HCT116 (cell line): ENCODE data around the gene WIZ. TPM values are rescaled to one million over a fixed set of nuclear protein-coding genes. Genes with fewer than 3 reads are reported as not detected.

Experiments
- ATAC-seq: fragments of 200-7000 bp; cut with Tn5 transposase; 2 replicates; pipeline ENCODE4 v1.9.1; 2020; ENCODE audit warnings: mild to moderate bottlenecking, moderate library complexity
- BruUV-seq: library from RNA; stranded (reverse); fragments of 400-500 nt; replicated peaks from 2 replicates; lab custom pipeline; 2021; lab: Mats Ljungman, UMichigan
- CTCF ChIA-PET: fragments of 300-600 bp; sonication (Branson Sonifier 250); formaldehyde crosslinking; loops from one replicate; lab custom pipeline; 2021; ENCODE audit warnings: antibody characterized with exemption; lab: Charles Lee
- POLR2A ChIA-PET: fragments of 300-600, 350-600 bp; sonication (Branson Sonifier 250); formaldehyde crosslinking; loops from one replicate; lab custom pipeline; 2021; ENCODE audit warnings: antibody characterized with exemption; lab: Charles Lee
- RAD21 ChIA-PET, 2 experiments: fragments of 300-600 bp; sonication (Branson Sonifier 250); formaldehyde crosslinking; loops; one replicate each; lab custom pipeline; 2023; ENCODE audit warnings: low total read pairs in 2 of 2; ENCODE audit not compliant: uncharacterized antibody in 2 of 2, unreplicated experiment in 2 of 2, low non-redundant PET in 1 of 2; lab: Charles Lee
- DNase-seq: peaks from one replicate; pipeline ENCODE4 v3.0.0-alpha.2; 2010; ENCODE audit warnings: low read depth, low spot score
- H2AFZ ChIP-seq: fragments of 200-600 bp; shearing (Covaris generic), sonication (generic); 2 replicates; pipeline ENCODE4 v1.6.1; 2017; ENCODE audit warnings: low read depth, mixed run types, mixed read lengths, antibody characterized with exemption, low read length; ENCODE audit not compliant: poor library complexity, severe bottlenecking
- H3K27ac ChIP-seq: 2 replicates; pipeline ENCODE4 v1.5.1; 2012; ENCODE audit warnings: low read depth, low read length
- H3K27me3 ChIP-seq: fragments of 200-600 bp; sonication (generic); 2 replicates; pipeline ENCODE4 v1.6.1; 2016; ENCODE audit warnings: mixed run types, low read length, mixed read lengths; ENCODE audit not compliant: insufficient read depth
- H3K36me3 ChIP-seq, 2 experiments: fragments of 200-500 bp in 1 of 2; fragments of 200-600 bp in 1 of 2; sonication (Bioruptor generic) in 1 of 2; sonication (generic) in 1 of 2; 2 replicates each; pipeline versions ENCODE4 v1.5.1 to v1.6.1; 2014 to 2016; ENCODE audit warnings: low read length in 2 of 2, inconsistent platforms in 1 of 2, mixed read lengths in 1 of 2, mixed run types in 1 of 2; ENCODE audit not compliant: insufficient read depth in 2 of 2, control insufficient read depth in 1 of 2
- H3K4me1 ChIP-seq, 2 experiments: fragments of 200-600 bp in 1 of 2; sonication (generic) in 1 of 2; 2 replicates each; pipeline versions ENCODE4 v1.5.1 to v1.6.1; 2012 to 2017; ENCODE audit warnings: low read length in 2 of 2, inconsistent platforms in 1 of 2, mild to moderate bottlenecking in 1 of 2, mixed read lengths in 1 of 2, mixed run types in 1 of 2, moderate library complexity in 1 of 2; ENCODE audit not compliant: insufficient read depth in 2 of 2, control insufficient read depth in 1 of 2
- H3K4me2 ChIP-seq: fragments of 200-600 bp; sonication (generic); 2 replicates; pipeline ENCODE4 v1.6.1; 2017; ENCODE audit warnings: mixed run types, low read length, mixed read lengths
- H3K4me3 ChIP-seq, 2 experiments: fragments of 200-600 bp in 1 of 2; sonication (generic) in 1 of 2; replicated peaks in 1 of 2; 2 replicates each; pipeline ENCODE4 v1.5.1; 2011 to 2016; ENCODE audit warnings: low read length in 2 of 2, control low read depth in 1 of 2, low read depth in 1 of 2, mild to moderate bottlenecking in 1 of 2, mixed read lengths in 1 of 2, mixed run types in 1 of 2
- H3K79me2 ChIP-seq: fragments of 200-600 bp; sonication (generic); 2 replicates; pipeline ENCODE4 v1.6.1; 2017; ENCODE audit warnings: mild to moderate bottlenecking, mixed run types, low read length, moderate library complexity, mixed read lengths; ENCODE audit not compliant: insufficient read depth
- H3K9ac ChIP-seq: fragments of 200-600 bp; sonication (generic); 2 replicates; pipeline ENCODE4 v1.6.1; 2016; ENCODE audit warnings: low read length, mixed read lengths
- H3K9me2 ChIP-seq: fragments of 200-600 bp; sonication (generic), shearing (Covaris generic); 2 replicates; pipeline ENCODE4 v1.6.1; 2017; ENCODE audit warnings: mixed run types, mild to moderate bottlenecking, moderate library complexity; ENCODE audit not compliant: insufficient read depth
- H3K9me3 ChIP-seq, 2 experiments: fragments of 200-500 bp in 1 of 2; fragments of 200-600 bp in 1 of 2; sonication (Bioruptor generic) in 1 of 2; sonication (generic) in 1 of 2; 2 replicates each; pipeline ENCODE4 v1.6.1; 2014 to 2017; ENCODE audit warnings: low read length in 2 of 2, mixed read lengths in 2 of 2, inconsistent platforms in 1 of 2, low read depth in 1 of 2, mild to moderate bottlenecking in 1 of 2, mixed run types in 1 of 2, moderate library complexity in 1 of 2; ENCODE audit not compliant: control insufficient read depth in 1 of 2, insufficient read depth in 1 of 2
- H4K20me1 ChIP-seq: fragments of 200-600 bp; sonication (generic), shearing (Covaris generic); 2 replicates; pipeline ENCODE4 v1.6.1; 2017; ENCODE audit warnings: mixed run types, mild to moderate bottlenecking, moderate library complexity; ENCODE audit not compliant: insufficient read depth
- EGR1 ChIP-seq: IDR thresholded peaks from 2 replicates; pipeline ENCODE4 v1.6.1; 2012; ENCODE audit warnings: low read depth
- ELF1 ChIP-seq: IDR thresholded peaks from 2 replicates; pipeline ENCODE4 v1.6.1; 2012; ENCODE audit warnings: low read depth, borderline replicate concordance
- EZH2 ChIP-seq: fragments of 200-600 bp; sonication (generic); IDR thresholded peaks from 2 replicates; pipeline ENCODE4 v1.6.1; 2017; ENCODE audit warnings: antibody characterized with exemption, mixed run types
- FOSL1 ChIP-seq: IDR thresholded peaks from 2 replicates; pipeline ENCODE4 v1.6.1; 2012; ENCODE audit warnings: low read depth
- JUND ChIP-seq: IDR thresholded peaks from 2 replicates; pipeline ENCODE4 v1.6.1; 2012
- POLR2A ChIP-seq: IDR thresholded peaks from 2 replicates; pipeline ENCODE4 v1.7.0; 2011; ENCODE audit warnings: borderline replicate concordance; ENCODE audit not compliant: insufficient read depth, insufficient read length; ENCODE audit errors: extremely low read depth
- POLR2AphosphoS5 ChIP-seq: IDR thresholded peaks from 2 replicates; pipeline ENCODE4 v1.6.1; 2011; ENCODE audit warnings: mild to moderate bottlenecking, low read depth, low read length, moderate library complexity
- RAD21 ChIP-seq: IDR thresholded peaks from 2 replicates; pipeline ENCODE4 v1.6.1; 2012; ENCODE audit warnings: low read depth, mild to moderate bottlenecking
- SP1 ChIP-seq: IDR thresholded peaks from 2 replicates; pipeline ENCODE4 v1.6.1; 2012; ENCODE audit warnings: low read depth
- YY1 ChIP-seq: IDR thresholded peaks from 2 replicates; pipeline ENCODE4 v1.6.1; 2011; ENCODE audit warnings: low read length, low read depth, moderate library complexity, mild to moderate bottlenecking; ENCODE audit not compliant: insufficient replicate concordance; ENCODE audit errors: extremely low read depth
- ZFX ChIP-seq: fragments of 450-650 bp; IDR thresholded peaks from 2 replicates; pipeline ENCODE4 v1.6.1; 2017
- ZNF274 ChIP-seq: fragments of 200-500 bp; sonication (Bioruptor generic); IDR thresholded peaks from 2 replicates; pipeline ENCODE4 v1.6.1; 2014; ENCODE audit warnings: mild to moderate bottlenecking, low read depth, low read length, inconsistent platforms
- intact Hi-C: fragments of 100-400 bp; cut with micrococcal nuclease; formaldehyde crosslinking; loops from 2 replicates; pipeline ENCODE4 v1.10.0; 2022
- total RNA-seq: library from RNA; stranded (reverse); gene quantifications from one replicate; pipeline ENCODE4 v1.2.1, GENCODE V29; 2021; ENCODE audit not compliant: unreplicated experiment
- TF ChIP-seq, protein P1 (sequence below), 3 experiments: fragments of 200-600 bp in 1 of 3; sonication (generic) in 1 of 3; IDR thresholded peaks in 2 of 3; conservative IDR thresholded peaks in 1 of 3; 2 replicates each; pipeline ENCODE4 v1.5.1; 2012 to 2017; ENCODE audit warnings: low read depth in 2 of 3, low read length in 2 of 3, antibody characterized with exemption in 1 of 3, borderline replicate concordance in 1 of 3, control low read depth in 1 of 3, mild to moderate bottlenecking in 1 of 3, mixed read lengths in 1 of 3, mixed run types in 1 of 3, moderate library complexity in 1 of 3; ENCODE audit not compliant: insufficient read depth in 1 of 3
- TF ChIP-seq, protein P2 (sequence below): IDR thresholded peaks from 2 replicates; pipeline ENCODE4 v1.6.1; 2011; ENCODE audit warnings: mild to moderate bottlenecking, low read length, moderate library complexity; ENCODE audit not compliant: insufficient replicate concordance; ENCODE audit errors: extremely low read depth
- TF ChIP-seq, protein P3 (sequence below): IDR thresholded peaks from 2 replicates; pipeline ENCODE4 v1.6.1; 2012
- TF ChIP-seq, protein P4 (sequence below): IDR thresholded peaks from 2 replicates; pipeline ENCODE4 v1.6.1; 2012; ENCODE audit warnings: low read depth

The WIZ gene
- total RNA-seq, 1 experiment from 2014 or later: 28.4 TPM

DNA sequence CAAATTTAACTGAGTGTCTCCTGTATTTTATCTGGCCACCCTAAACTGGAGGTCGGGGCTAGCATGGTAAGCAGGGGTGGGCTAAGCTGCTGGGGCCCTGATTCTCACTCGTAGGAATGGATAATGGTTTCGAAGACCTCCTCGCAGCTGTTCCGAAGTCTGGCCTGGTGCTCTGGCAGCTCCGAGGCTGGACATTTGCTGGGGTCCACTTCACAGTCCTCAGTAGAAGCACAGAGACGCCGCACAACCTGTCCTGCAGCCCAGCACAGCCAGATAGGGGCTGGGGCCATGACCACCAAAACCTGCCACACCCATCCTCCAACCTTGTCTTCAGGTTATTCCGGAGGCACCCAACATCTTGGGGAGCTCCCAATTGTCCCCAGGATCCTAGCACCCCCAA lies 6.2 kb upstream of the WIZ start:
- no peak overlapping the region for H3K4me2 ChIP-seq
- H3K27me3 ChIP-seq: no peaks in the 10 kb centered on the region
- no peak overlapping the region for H2AFZ ChIP-seq
- H3K9ac ChIP-seq: no peak overlapping the region
- DNase-seq: no peak
- no peaks in the 10 kb centered on the region for H3K36me3 ChIP-seq
- peaks cover 8 to 18% of the 10 kb centered on the region in 2 experiments; a peak in 3 of 4 replicates for H3K4me1 ChIP-seq
- H3K79me2 ChIP-seq: no peaks in the 10 kb centered on the region
- ChIA-PET CTCF (no interaction called here), RAD21 (interaction anchor here in 1 of 2 experiments (0.7 kb wide), 1 partner anchor 100 kb away, joined by 3 read pairs; no protein-coding TSS in a partner anchor), POLR2A (no interaction called here)
- no peaks in the 10 kb centered on the region for H3K9me2 ChIP-seq
- H3K9me3 ChIP-seq: no peaks in the 10 kb centered on the region
- no peak overlapping the region for H3K4me3 ChIP-seq
- TF ChIP-seq, protein P1, sequence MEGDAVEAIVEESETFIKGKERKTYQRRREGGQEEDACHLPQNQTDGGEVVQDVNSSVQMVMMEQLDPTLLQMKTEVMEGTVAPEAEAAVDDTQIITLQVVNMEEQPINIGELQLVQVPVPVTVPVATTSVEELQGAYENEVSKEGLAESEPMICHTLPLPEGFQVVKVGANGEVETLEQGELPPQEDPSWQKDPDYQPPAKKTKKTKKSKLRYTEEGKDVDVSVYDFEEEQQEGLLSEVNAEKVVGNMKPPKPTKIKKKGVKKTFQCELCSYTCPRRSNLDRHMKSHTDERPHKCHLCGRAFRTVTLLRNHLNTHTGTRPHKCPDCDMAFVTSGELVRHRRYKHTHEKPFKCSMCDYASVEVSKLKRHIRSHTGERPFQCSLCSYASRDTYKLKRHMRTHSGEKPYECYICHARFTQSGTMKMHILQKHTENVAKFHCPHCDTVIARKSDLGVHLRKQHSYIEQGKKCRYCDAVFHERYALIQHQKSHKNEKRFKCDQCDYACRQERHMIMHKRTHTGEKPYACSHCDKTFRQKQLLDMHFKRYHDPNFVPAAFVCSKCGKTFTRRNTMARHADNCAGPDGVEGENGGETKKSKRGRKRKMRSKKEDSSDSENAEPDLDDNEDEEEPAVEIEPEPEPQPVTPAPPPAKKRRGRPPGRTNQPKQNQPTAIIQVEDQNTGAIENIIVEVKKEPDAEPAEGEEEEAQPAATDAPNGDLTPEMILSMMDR (IDR thresholded peaks at IDR 0.05 in 2 of 3, conservative IDR thresholded peaks at IDR 0.05 in 1 of 3; ENCODE audit: borderline replicate concordance in 1 of 3, insufficient read depth in 1 of 3, low read depth in 2 of 3, low read length in 2 of 3): no peak
- no peak for TF ChIP-seq ZFX
- no peak for TF ChIP-seq ELF1
- no peak for TF ChIP-seq SP1
- TF ChIP-seq, protein P2, sequence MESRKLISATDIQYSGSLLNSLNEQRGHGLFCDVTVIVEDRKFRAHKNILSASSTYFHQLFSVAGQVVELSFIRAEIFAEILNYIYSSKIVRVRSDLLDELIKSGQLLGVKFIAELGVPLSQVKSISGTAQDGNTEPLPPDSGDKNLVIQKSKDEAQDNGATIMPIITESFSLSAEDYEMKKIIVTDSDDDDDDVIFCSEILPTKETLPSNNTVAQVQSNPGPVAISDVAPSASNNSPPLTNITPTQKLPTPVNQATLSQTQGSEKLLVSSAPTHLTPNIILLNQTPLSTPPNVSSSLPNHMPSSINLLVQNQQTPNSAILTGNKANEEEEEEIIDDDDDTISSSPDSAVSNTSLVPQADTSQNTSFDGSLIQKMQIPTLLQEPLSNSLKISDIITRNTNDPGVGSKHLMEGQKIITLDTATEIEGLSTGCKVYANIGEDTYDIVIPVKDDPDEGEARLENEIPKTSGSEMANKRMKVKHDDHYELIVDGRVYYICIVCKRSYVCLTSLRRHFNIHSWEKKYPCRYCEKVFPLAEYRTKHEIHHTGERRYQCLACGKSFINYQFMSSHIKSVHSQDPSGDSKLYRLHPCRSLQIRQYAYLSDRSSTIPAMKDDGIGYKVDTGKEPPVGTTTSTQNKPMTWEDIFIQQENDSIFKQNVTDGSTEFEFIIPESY: no peak
- TF ChIP-seq, protein P3, sequence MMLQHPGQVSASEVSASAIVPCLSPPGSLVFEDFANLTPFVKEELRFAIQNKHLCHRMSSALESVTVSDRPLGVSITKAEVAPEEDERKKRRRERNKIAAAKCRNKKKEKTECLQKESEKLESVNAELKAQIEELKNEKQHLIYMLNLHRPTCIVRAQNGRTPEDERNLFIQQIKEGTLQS: no peak
- TF ChIP-seq EZH2: no peak
- TF ChIP-seq YY1: no peak
- TF ChIP-seq, protein P4, sequence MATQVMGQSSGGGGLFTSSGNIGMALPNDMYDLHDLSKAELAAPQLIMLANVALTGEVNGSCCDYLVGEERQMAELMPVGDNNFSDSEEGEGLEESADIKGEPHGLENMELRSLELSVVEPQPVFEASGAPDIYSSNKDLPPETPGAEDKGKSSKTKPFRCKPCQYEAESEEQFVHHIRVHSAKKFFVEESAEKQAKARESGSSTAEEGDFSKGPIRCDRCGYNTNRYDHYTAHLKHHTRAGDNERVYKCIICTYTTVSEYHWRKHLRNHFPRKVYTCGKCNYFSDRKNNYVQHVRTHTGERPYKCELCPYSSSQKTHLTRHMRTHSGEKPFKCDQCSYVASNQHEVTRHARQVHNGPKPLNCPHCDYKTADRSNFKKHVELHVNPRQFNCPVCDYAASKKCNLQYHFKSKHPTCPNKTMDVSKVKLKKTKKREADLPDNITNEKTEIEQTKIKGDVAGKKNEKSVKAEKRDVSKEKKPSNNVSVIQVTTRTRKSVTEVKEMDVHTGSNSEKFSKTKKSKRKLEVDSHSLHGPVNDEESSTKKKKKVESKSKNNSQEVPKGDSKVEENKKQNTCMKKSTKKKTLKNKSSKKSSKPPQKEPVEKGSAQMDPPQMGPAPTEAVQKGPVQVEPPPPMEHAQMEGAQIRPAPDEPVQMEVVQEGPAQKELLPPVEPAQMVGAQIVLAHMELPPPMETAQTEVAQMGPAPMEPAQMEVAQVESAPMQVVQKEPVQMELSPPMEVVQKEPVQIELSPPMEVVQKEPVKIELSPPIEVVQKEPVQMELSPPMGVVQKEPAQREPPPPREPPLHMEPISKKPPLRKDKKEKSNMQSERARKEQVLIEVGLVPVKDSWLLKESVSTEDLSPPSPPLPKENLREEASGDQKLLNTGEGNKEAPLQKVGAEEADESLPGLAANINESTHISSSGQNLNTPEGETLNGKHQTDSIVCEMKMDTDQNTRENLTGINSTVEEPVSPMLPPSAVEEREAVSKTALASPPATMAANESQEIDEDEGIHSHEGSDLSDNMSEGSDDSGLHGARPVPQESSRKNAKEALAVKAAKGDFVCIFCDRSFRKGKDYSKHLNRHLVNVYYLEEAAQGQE: no peak
- no peak for TF ChIP-seq JUND
- no peak for TF ChIP-seq FOSL1
- TF ChIP-seq ZNF274: no peak
- TF ChIP-seq EGR1: no peak
- no peak for TF ChIP-seq POLR2AphosphoS5
- TF ChIP-seq POLR2A: no peak
- no peak for TF ChIP-seq RAD21
- ATAC-seq: no peak
- no peaks in the 10 kb centered on the region for H4K20me1 ChIP-seq
- intact Hi-C loops: loop anchor here (10.0 kb wide), 1 partner anchor 99 kb away; no protein-coding TSS in a partner anchor
- no peak overlapping the region for H3K27ac ChIP-seq
- no TSS peak for BruUV-seq
